Adrenal gland (tissue), 5 donors: ENCODE results near the gene PGM1.

Experiments used
- CTCF ChIP-seq, 6 experiments: fragments of 450-650 bp in 4 of 6; fragments of 200-600 bp in 2 of 6; sonication (generic) in 1 of 6; IDR thresholded peaks; 1 replicate in 5 of 6; 2 replicates in 1 of 6; pipeline versions ENCODE4 v1.5.1 to v1.8.0; 2016 to 2021; ENCODE audit warnings: antibody characterized with exemption in 6 of 6, mild to moderate bottlenecking in 2 of 6, moderate library complexity in 1 of 6
- POLR2A ChIP-seq, 2 donors: fragments of 450-650 bp; IDR thresholded peaks; one replicate each; pipeline ENCODE4 v1.6.1; 2017; ENCODE audit warnings: antibody characterized with exemption in 2 of 2, mild to moderate bottlenecking in 2 of 2, moderate library complexity in 1 of 2
- donor health status: DM: no; HTN: no; CAD: no.

- TF ChIP-seq POLR2A (IDR thresholded peaks at IDR 0.05) (no peak), CTCF (IDR thresholded peaks at IDR 0.05) (no peak)
Observed at GRCh38 chr1:63662841-63663240, 69.6 kb downstream of the PGM1 start.
